Measurements from ENCODE around the gene CYBB.

CYBB gene

DNA sequence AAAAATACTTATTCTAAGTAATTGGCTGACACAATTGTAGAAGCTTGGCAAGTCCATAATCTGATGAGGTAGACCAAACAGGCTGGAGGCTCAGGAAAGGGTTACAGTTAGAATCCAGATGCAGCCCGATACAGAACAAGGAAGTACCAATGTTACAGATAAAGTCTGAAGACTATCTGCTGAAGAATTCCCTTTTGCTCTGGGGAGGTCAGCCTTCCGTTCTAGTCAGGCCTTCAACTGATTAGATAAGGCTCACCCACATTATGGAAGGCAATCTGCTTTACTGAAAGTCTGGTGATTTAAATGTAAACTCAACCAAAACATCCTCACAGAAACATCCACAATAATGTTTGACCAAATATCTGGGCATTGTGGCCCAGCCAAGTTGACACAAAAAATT, 74.9 kb downstream of the CYBB start:
- ATAC-seq: no peak
- TF ChIP-seq, protein P1, sequence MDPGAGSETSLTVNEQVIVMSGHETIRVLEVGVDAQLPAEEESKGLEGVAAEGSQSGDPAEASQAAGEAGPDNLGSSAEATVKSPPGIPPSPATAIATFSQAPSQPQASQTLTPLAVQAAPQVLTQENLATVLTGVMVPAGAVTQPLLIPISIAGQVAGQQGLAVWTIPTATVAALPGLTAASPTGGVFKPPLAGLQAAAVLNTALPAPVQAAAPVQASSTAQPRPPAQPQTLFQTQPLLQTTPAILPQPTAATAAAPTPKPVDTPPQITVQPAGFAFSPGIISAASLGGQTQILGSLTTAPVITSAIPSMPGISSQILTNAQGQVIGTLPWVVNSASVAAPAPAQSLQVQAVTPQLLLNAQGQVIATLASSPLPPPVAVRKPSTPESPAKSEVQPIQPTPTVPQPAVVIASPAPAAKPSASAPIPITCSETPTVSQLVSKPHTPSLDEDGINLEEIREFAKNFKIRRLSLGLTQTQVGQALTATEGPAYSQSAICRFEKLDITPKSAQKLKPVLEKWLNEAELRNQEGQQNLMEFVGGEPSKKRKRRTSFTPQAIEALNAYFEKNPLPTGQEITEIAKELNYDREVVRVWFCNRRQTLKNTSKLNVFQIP (CRISPR knock-in tag; IDR thresholded peaks at IDR 0.05; ENCODE audit: borderline replicate concordance, low read depth): no peak
- TF ChIP-seq, protein P2, sequence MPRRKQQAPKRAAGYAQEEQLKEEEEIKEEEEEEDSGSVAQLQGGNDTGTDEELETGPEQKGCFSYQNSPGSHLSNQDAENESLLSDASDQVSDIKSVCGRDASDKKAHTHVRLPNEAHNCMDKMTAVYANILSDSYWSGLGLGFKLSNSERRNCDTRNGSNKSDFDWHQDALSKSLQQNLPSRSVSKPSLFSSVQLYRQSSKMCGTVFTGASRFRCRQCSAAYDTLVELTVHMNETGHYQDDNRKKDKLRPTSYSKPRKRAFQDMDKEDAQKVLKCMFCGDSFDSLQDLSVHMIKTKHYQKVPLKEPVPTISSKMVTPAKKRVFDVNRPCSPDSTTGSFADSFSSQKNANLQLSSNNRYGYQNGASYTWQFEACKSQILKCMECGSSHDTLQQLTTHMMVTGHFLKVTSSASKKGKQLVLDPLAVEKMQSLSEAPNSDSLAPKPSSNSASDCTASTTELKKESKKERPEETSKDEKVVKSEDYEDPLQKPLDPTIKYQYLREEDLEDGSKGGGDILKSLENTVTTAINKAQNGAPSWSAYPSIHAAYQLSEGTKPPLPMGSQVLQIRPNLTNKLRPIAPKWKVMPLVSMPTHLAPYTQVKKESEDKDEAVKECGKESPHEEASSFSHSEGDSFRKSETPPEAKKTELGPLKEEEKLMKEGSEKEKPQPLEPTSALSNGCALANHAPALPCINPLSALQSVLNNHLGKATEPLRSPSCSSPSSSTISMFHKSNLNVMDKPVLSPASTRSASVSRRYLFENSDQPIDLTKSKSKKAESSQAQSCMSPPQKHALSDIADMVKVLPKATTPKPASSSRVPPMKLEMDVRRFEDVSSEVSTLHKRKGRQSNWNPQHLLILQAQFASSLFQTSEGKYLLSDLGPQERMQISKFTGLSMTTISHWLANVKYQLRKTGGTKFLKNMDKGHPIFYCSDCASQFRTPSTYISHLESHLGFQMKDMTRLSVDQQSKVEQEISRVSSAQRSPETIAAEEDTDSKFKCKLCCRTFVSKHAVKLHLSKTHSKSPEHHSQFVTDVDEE (CRISPR knock-in tag; IDR thresholded peaks at IDR 0.05): no peak
- TF ChIP-seq ZNF8 (CRISPR knock-in tag; IDR thresholded peaks at IDR 0.05) (no peak), ZC3H10 (CRISPR knock-in tag; IDR thresholded peaks at IDR 0.05) (no peak), CSDC2 (CRISPR knock-in tag; IDR thresholded peaks at IDR 0.05) (no peak), ESRRG (CRISPR knock-in tag; IDR thresholded peaks at IDR 0.05) (no peak), BACH2 (CRISPR knock-in tag; IDR thresholded peaks at IDR 0.05; ENCODE audit: borderline replicate concordance) (no peak), ARNTL (CRISPR knock-in tag; IDR thresholded peaks at IDR 0.05; ENCODE audit: borderline replicate concordance, low read depth) (no peak), ZNF70 (CRISPR knock-in tag; IDR thresholded peaks at IDR 0.05) (no peak), ZFP3 (CRISPR knock-in tag; IDR thresholded peaks at IDR 0.05) (no peak), SNAI2 (CRISPR knock-in tag; IDR thresholded peaks at IDR 0.05) (no peak), PPARA (CRISPR knock-in tag; IDR thresholded peaks at IDR 0.05; ENCODE audit: borderline replicate concordance) (no peak), ZFP30 (CRISPR knock-in tag; IDR thresholded peaks at IDR 0.05) (no peak), GLIS3 (CRISPR knock-in tag; IDR thresholded peaks at IDR 0.05) (no peak)
- TF ChIP-seq, protein P3, sequence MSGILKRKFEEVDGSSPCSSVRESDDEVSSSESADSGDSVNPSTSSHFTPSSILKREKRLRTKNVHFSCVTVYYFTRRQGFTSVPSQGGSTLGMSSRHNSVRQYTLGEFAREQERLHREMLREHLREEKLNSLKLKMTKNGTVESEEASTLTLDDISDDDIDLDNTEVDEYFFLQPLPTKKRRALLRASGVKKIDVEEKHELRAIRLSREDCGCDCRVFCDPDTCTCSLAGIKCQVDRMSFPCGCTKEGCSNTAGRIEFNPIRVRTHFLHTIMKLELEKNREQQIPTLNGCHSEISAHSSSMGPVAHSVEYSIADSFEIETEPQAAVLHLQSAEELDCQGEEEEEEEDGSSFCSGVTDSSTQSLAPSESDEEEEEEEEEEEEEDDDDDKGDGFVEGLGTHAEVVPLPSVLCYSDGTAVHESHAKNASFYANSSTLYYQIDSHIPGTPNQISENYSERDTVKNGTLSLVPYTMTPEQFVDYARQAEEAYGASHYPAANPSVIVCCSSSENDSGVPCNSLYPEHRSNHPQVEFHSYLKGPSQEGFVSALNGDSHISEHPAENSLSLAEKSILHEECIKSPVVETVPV (CRISPR knock-in tag; IDR thresholded peaks at IDR 0.05): no peak
- TF ChIP-seq, protein P4, sequence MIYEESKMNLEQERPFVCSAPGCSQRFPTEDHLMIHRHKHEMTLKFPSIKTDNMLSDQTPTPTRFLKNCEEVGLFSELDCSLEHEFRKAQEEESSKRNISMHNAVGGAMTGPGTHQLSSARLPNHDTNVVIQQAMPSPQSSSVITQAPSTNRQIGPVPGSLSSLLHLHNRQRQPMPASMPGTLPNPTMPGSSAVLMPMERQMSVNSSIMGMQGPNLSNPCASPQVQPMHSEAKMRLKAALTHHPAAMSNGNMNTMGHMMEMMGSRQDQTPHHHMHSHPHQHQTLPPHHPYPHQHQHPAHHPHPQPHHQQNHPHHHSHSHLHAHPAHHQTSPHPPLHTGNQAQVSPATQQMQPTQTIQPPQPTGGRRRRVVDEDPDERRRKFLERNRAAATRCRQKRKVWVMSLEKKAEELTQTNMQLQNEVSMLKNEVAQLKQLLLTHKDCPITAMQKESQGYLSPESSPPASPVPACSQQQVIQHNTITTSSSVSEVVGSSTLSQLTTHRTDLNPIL (CRISPR knock-in tag; IDR thresholded peaks at IDR 0.05; ENCODE audit: low read depth): no peak

DNA sequence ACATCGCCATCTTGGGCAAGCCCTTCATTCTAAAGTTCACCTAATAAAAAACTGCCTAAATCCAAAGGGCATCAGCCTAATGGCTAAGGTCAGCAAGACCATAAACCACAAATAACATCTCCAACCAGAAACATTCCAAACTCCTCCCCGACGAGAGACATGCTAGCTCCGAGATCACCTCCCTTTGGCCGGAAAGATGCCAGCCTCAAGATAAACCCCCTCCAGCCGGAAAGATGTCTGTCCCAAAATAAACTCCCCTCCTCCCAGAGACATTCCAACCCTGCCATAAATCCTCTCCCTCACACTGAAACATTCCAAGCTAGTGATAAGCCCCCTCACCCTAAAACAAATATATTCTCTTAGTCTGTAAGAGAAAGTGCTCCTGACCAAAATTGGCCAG, 80.9 kb downstream of the CYBB start:
- TF ChIP-seq ZFP30 (CRISPR knock-in tag; IDR thresholded peaks at IDR 0.05) (no peak), ESRRG (CRISPR knock-in tag; IDR thresholded peaks at IDR 0.05) (no peak)
- ATAC-seq: no peak

DNA sequence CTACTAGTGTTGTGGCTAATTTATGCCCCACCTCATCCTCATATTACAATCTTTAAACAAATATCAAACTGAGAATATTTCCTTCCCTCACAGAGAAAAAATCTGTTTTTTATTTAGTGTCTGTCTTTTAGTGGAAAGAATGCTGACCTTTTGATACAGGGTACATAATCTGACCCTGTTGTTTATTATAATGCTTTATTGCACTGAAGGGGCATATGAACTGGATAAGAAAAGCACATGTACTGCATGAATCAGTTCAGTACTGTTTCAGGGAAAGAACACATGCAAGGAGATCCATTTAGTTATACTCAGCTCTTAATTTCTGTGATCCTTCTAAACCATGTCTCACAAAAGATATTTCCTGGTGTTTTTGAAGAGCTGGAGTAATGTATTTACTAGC, 83.0 kb downstream of the CYBB start:
- TF ChIP-seq TCF4 (CRISPR knock-in tag; IDR thresholded peaks at IDR 0.05; ENCODE audit: borderline replicate concordance) (no peak), RARB (CRISPR knock-in tag; IDR thresholded peaks at IDR 0.05) (no peak), GLIS3 (CRISPR knock-in tag; IDR thresholded peaks at IDR 0.05) (no peak), TOX (CRISPR knock-in tag; IDR thresholded peaks at IDR 0.05; ENCODE audit: borderline replicate concordance) (no peak), ZFP3 (CRISPR knock-in tag; IDR thresholded peaks at IDR 0.05) (no peak), CSDC2 (CRISPR knock-in tag; IDR thresholded peaks at IDR 0.05) (no peak), SNAI2 (CRISPR knock-in tag; IDR thresholded peaks at IDR 0.05) (no peak), PPARA (CRISPR knock-in tag; IDR thresholded peaks at IDR 0.05; ENCODE audit: borderline replicate concordance) (no peak), ISL1 (CRISPR knock-in tag; IDR thresholded peaks at IDR 0.05) (no peak), ZNF565 (CRISPR knock-in tag; conservative IDR thresholded peaks at IDR 0.05; ENCODE audit: low read depth) (no peak), ZNF8 (CRISPR knock-in tag; IDR thresholded peaks at IDR 0.05) (no peak), OSR1 (CRISPR knock-in tag; IDR thresholded peaks at IDR 0.05) (no peak), ZFP30 (CRISPR knock-in tag; IDR thresholded peaks at IDR 0.05) (no peak)
- TF ChIP-seq, protein P5, sequence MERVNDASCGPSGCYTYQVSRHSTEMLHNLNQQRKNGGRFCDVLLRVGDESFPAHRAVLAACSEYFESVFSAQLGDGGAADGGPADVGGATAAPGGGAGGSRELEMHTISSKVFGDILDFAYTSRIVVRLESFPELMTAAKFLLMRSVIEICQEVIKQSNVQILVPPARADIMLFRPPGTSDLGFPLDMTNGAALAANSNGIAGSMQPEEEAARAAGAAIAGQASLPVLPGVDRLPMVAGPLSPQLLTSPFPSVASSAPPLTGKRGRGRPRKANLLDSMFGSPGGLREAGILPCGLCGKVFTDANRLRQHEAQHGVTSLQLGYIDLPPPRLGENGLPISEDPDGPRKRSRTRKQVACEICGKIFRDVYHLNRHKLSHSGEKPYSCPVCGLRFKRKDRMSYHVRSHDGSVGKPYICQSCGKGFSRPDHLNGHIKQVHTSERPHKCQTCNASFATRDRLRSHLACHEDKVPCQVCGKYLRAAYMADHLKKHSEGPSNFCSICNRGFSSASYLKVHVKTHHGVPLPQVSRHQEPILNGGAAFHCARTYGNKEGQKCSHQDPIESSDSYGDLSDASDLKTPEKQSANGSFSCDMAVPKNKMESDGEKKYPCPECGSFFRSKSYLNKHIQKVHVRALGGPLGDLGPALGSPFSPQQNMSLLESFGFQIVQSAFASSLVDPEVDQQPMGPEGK (CRISPR knock-in tag; IDR thresholded peaks at IDR 0.05; ENCODE audit: borderline replicate concordance): no peak
- TF ChIP-seq, protein P4 (CRISPR knock-in tag; IDR thresholded peaks at IDR 0.05; ENCODE audit: low read depth): no peak
- TF ChIP-seq, protein P1 (CRISPR knock-in tag; IDR thresholded peaks at IDR 0.05; ENCODE audit: borderline replicate concordance, low read depth): no peak
- TF ChIP-seq, protein P2 (CRISPR knock-in tag; IDR thresholded peaks at IDR 0.05): no peak
- no peak for ATAC-seq
